GM19467 (cell line): ENCODE data around the gene TMEM25.
"Not testable (repeated sequence)": the region's sequence is repeated elsewhere in the genome, so short reads cannot be mapped to it uniquely, and the experiment has no call there.

Experiments used
- ATAC-seq: cut with Tn5 transposase; IDR thresholded peaks from one replicate; pipeline ENCODE4 v1.9.1; 2021; ENCODE audit warnings: mild to moderate bottlenecking, moderate library complexity; ENCODE audit not compliant: unreplicated experiment

The TMEM25 gene

GRCh38 chr11:118574636-118575035, 43.6 kb downstream of the TMEM25 start:
- ATAC-seq, result no peak

GRCh38 chr11:118577995-118578394, 47.0 kb downstream of the TMEM25 start:
- not testable (repeated sequence) for ATAC-seq

GRCh38 chr11:118581057-118581456, 50.1 kb downstream of the TMEM25 start:
- ATAC-seq, result no peak
